ENCODE measurements around the gene ZNG1F.
A peak's percentile ranks its signal among the peaks of the same experiment; 100 is the strongest.
"Not testable (repeated sequence)": the region's sequence is repeated elsewhere in the genome, so short reads cannot be mapped to it uniquely, and the experiment has no call there.

Gene ZNG1F
- 5.3 reads per million, percentile 20 among the genes with 10 or more reads in this experiment for total RNA-seq

- not testable (repeated sequence) for DNase-seq
Measured at GRCh38 chr9:41189217-41189616, at the start of gene ZNG1F. Gene ZNG1F, minus strand, starts transcription at chr9:41189317. Its CDS starts 59 bp downstream, at chr9:41189258.

GRCh38 chr9:41237110-41237749 lies 48.1 kb upstream of the ZNG1F start:
- not testable (repeated sequence) for DNase-seq

GRCh38 chr9:41236486-41237109 lies 47.5 kb upstream of the ZNG1F start:
- DNase-seq: not testable (repeated sequence)

GRCh38 chr9:41234811-41235805 lies 46.0 kb upstream of the ZNG1F start:
- peak; percentile 14 for DNase-seq

- DNase-seq: not testable (repeated sequence)
Measured at GRCh38 chr9:41234221-41234620, 45.1 kb upstream of the ZNG1F start.

GRCh38 chr9:41232326-41232725 lies 43.2 kb upstream of the ZNG1F start:
- DNase-seq: not testable (repeated sequence)

- DNase-seq: not testable (repeated sequence)
Measured at GRCh38 chr9:41230418-41230817, 41.3 kb upstream of the ZNG1F start.

- no peak for DNase-seq
Measured at GRCh38 chr9:41229408-41230401, 40.6 kb upstream of the ZNG1F start.

GRCh38 chr9:41219831-41220230 lies 30.7 kb upstream of the ZNG1F start:
- DNase-seq: not testable (repeated sequence)

- DNase-seq: not testable (repeated sequence)
Measured at GRCh38 chr9:41188439-41188838, 678 bp downstream of the ZNG1F start.

GRCh38 chr9:41174994-41175393 lies 14.1 kb downstream of the ZNG1F start:
- DNase-seq: not testable (repeated sequence)

- DNase-seq: not testable (repeated sequence)
Measured at GRCh38 chr9:41150116-41150515, 39.0 kb downstream of the ZNG1F start.

GRCh38 chr9:41141878-41142277 lies 47.2 kb downstream of the ZNG1F start:
- DNase-seq: not testable (repeated sequence)

GRCh38 chr9:41128581-41128980 lies 60.5 kb downstream of the ZNG1F start, which contains the start of gene FOXD4L6:
Gene FOXD4L6, minus strand, starts transcription at chr9:41128681. Its CDS starts 298 bp downstream, at chr9:41128383.
- DNase-seq: not testable (repeated sequence)

- not testable (repeated sequence) for DNase-seq
Measured at GRCh38 chr9:41126746-41127446, 62.2 kb downstream of the ZNG1F start.

GRCh38 chr9:41125936-41126335 lies 63.2 kb downstream of the ZNG1F start:
- DNase-seq: not testable (repeated sequence)

- not testable (repeated sequence) for DNase-seq
Measured at GRCh38 chr9:41125109-41125658, 63.9 kb downstream of the ZNG1F start.

GRCh38 chr9:41124250-41125108 lies 64.6 kb downstream of the ZNG1F start:
- DNase-seq: not testable (repeated sequence)

GRCh38 chr9:41123812-41124211 lies 65.3 kb downstream of the ZNG1F start:
- DNase-seq: not testable (repeated sequence)

All from effector CD4-positive, alpha-beta T cell (primary cell).